ENCODE results near the gene BTNL2.

- TF ChIP-seq, protein P1, sequence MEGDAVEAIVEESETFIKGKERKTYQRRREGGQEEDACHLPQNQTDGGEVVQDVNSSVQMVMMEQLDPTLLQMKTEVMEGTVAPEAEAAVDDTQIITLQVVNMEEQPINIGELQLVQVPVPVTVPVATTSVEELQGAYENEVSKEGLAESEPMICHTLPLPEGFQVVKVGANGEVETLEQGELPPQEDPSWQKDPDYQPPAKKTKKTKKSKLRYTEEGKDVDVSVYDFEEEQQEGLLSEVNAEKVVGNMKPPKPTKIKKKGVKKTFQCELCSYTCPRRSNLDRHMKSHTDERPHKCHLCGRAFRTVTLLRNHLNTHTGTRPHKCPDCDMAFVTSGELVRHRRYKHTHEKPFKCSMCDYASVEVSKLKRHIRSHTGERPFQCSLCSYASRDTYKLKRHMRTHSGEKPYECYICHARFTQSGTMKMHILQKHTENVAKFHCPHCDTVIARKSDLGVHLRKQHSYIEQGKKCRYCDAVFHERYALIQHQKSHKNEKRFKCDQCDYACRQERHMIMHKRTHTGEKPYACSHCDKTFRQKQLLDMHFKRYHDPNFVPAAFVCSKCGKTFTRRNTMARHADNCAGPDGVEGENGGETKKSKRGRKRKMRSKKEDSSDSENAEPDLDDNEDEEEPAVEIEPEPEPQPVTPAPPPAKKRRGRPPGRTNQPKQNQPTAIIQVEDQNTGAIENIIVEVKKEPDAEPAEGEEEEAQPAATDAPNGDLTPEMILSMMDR (IDR thresholded peaks at IDR 0.05), result no peak
- no peak for TF ChIP-seq POLR2A (IDR thresholded peaks at IDR 0.05)
Observed at GRCh38 chr6:32369660-32370059, 37.3 kb downstream of the BTNL2 start.
